ENCODE measurements around the gene NFIX.

Gene NFIX

DNA sequence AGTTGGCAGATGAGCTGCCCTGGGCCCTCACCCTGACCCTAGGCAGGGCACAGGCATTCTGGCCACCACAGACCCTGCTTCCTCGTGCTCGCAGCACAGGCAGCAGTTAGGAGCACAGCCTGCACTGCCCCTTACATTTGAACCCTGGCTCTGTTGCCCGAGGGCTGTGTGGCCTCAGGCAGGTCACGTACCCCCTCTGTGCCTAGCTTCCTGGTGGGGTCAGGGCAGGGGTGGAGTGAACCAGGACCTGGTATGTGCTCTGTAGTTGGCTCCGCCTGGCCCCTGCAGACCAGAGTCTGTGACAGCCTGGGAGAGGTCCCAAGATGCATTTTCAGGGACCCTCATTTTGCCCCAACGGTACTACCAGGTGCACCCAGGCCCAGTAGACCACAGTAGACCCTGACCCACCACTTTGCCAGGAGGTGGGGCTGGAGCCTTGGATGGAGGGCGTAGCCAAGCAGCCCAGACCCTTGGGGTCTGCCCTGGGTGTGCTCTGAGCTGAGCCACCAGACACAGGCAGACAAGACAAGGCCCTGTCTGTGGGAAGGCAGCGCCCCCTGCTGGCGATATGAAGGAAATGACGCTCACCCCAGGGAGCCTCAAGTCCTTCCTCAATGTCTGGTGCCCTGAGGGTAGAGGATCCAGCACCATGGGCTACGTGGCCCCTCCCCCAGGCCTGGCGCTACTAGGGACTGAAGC, 98.3 kb downstream of the NFIX start:
- DNase-seq (ENCODE audit: low spot score) = peak; percentile 90

DNA sequence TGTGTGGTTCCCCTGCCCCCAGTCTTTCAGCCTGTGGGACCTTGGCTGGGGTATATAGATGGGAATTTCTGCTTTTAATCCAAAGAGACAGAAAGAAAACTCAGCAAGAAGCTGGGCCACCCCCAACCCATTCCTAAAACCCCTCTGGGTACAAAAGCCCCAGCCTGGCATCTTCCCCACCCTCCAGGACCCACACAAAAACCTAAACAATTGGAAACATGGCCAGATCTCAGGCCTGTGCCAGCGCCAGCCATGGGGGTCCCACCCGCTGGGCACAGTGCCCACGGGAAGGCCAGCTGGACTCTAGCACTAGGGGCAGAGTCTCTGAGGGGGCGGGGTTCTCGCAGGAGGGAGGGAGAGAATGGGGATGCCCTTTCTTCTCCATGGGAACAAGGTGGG, 98.8 kb downstream of the NFIX start:
- no peak for DNase-seq (ENCODE audit: low spot score)

DNA sequence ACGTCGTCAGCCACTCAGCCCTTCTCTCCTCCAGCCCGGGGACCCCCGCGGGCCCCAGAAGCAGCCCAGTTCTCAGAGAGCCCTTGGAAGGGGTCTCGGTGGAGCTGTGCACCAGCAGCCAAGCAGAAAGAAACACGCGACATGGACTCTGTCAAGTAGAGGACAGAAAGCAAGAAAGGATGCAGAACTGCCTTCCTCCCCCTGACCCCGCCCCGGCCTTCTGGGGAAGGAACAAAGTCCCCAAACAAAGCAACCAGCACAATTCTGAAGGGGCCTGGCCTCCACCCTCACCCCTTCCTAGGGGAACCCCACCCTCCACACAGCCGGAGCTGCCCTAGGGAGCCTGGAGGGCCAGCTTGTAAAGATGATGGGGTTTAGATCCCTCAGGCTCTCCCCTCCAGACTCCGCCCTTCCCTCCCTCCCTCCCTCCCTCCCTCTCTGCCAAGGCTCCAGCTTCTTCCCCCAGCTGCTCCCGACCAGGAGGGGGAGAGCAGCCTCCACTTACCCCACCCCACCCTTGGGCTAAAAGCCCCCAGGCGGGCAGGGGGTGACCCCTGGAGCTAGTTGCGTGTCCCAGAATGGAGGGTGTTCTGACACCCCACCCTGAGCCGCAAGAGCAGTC, 99.6 kb downstream of the NFIX start:
- no peak for DNase-seq (ENCODE audit: low spot score)

DNA sequence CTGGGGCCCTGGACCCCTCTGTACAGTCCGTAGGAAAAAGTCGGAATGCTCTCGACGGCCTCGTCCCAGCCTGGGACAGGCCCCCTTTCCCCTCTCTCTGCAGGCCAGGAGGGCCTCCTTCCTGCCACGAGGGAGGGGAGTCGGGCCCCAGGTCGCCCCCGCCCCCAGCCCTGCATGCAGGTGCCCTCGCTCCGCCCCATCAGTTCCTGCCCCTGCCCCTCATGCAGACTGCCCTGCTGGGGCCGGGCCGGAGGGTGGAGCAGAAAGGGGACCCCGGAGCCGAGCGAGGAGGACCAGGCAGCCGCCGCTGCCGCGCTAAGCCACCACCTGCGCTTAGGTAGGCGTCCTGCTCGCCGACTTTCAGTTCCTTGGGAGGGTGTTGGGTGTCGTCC, 100.1 kb downstream of the NFIX start:
- peak; percentile 72 for DNase-seq (ENCODE audit: low spot score)

DNA sequence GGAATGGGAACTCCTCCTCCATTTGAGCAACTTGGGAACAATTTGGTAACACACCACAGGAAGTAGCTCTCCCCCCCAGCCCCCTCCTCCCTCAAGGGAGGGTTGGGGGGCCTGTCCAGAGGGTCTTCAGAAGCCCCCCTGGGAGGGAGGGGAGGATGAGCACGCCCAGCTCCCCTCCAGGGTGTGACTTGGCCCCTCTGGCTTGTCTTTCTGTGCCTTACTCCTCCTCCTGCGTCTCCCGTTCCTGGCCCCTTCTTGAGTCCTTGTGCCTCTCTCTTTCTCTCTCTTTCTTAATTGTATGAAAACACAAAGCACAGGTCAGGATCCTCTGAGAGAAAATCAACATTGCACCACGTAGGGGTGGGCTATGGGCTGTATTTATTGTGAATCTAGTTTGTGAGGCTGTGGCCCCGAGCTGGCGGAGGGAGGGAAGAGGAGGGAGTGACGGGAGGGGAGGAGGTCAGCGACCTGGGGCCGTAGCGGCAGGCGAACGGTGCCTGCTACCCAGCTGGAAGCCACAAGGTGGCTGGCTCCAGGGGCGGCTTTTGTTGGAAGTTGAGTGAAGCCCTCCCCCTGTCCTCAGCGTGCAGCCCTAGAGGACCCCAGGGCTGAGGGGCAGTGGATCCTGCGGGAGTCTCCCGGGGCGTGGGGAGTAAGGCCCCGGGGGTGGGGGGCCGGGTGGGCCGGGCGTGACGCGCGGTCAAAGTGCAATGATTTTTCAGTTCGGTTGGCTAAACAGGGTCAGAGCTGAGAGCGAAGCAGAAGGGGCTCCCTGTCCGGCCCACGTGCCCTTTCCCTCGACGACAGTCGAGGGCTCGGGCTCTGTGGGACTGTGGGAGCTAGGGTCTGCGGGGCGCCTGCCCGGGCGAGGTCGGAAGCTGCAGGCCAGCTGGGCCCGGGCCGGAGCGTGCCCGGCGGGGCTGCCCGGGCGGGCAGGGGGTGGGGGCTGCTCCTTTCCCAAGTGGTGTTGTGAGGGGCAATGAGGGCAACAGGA, 101.0 kb downstream of the NFIX start:
- no peak for DNase-seq (ENCODE audit: low spot score)

DNA sequence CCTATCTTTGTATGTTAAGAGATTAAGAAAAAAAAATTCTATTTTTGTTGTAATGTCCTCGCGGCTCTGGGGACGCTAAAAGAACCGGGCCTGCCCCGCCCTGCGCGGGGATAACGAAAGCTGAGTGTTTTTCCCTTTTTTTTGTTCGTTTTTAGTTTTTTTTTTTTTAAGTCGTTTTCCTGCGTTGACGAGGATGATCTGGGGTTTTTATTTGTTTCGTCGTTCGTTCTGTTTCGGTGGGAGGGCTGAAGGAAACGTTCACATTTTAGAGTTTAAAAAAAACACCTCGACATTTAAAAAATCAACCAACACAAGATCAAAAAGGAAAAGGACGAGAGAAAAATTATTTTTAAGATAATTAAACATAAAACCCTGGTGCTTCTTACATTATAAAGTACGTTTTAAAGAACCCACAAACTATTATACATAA, 101.8 kb downstream of the NFIX start:
- DNase-seq (ENCODE audit: low spot score) = no peak

DNA sequence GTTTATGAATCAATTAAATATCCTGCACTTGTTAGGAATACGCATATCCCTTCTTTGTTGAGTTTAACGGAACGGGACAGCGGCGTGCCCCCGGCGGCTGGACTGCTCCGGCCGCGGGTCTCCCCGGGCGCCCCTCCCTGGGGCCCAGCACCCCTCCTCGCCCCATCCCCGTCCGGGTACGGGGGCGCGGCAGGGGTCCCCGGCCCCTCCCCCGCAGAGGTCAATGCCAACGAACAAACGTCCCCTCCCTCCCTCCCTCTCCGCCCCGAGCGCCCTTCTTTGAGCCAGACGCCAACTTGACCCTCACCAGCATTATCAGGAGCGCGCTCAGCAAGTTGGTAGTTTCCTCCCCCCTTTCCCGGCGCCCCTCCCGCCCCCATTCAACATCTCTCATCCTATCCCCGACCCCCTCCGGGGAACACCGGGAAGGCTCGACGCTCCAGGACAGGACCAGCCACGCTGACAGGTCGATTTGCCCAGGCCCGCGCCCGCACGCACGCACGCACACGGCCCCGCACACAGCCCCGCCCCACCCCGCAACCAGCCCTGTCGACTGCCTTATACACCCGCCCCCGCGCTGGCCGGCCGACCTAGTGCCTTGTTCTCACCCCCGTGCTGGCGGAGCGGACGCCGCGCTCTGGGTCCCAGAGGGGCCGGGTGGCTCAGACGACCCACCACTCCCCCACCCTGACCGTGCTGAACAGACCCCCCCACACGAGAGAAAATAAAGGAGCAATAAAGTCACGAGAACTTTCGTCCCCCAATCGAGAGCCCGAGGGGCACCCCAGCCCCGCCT, 102.4 kb downstream of the NFIX start:
- DNase-seq (ENCODE audit: low spot score) = no peak

DNA sequence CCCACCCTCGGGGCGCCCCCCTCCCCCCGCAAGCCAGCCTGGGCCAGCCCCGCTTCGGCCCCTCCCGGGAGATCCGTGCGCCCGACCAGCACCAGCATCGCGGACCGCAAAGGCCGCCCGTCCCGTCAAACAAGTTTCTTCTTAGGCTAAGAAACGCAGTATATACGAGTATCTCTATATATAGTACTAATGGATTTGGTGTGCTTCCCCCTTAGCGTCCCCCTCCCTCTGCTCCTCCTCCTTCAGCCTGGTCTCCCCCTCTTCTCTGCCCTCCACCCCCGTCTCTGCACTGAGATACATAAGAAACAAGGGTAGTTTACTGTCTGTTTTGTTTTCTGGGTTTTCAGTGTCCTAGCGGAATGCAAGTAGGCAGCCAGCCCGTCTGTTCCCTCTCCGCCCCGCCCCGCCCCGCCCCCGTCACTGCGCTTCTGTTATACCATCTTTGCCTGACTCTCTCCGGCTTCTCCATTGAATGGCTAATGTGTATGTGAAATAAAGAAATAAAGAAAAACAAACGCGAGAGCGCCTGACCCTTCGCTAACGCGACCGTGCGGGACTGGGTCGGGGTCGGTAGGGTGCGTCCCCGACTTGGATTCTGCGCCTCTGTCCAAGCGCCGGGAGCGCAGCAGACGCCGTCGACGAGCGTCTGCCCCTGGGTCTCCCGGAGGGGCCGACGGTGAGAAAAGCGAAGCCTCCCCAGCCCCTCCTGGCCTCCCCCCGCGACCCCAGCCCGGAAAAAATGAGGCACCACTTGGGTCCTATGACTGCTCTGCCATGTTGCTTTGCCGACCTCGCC, 103.2 kb downstream of the NFIX start:
- no peak for DNase-seq (ENCODE audit: low spot score)

DNA sequence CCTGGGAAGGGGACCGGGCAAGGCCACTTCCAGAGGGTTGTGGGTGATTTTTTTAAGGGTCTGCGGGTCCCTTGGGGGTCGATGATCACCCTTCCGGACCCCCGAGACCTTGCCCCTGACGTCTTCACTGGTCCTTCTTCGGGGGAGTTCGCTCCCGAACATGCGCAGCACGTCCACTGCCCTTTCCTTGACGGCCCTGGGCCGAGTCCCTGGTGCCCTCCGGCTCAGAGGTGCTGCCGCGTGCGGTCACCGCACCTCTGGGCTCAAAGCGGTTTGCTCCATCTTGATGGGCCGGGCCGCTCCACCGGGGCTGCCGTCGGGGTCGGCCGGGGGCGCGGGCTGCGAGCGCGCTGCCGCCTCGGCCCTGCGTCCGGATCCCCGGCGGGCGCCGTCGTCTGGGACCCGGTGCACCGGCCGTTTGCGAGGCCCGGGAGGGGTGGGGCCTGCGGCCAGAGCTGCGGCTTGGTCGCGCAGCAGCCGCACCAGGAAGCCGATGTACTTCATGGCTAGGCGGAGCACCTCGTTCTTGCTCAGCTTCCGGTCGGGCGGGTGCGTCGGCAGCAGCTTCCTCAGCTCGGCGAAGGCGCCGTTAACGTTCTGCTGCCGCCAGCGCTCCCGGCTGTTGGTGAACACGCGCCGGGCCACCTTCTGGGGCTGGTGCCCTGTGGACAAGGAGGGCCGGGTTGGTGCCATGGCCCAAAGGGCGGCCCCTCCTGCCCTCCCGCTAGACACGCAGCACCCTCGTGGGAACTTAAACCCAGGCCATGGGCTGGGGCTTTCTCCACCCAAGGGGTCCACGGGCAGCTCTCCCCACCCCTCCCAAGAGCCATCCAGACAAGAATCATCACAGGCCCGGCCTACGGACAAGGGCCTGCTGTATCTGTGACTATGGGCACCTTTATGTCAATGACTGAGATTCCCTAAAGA, 104.1 kb downstream of the NFIX start:
- peak; percentile 76 for DNase-seq (ENCODE audit: low spot score)

DNA sequence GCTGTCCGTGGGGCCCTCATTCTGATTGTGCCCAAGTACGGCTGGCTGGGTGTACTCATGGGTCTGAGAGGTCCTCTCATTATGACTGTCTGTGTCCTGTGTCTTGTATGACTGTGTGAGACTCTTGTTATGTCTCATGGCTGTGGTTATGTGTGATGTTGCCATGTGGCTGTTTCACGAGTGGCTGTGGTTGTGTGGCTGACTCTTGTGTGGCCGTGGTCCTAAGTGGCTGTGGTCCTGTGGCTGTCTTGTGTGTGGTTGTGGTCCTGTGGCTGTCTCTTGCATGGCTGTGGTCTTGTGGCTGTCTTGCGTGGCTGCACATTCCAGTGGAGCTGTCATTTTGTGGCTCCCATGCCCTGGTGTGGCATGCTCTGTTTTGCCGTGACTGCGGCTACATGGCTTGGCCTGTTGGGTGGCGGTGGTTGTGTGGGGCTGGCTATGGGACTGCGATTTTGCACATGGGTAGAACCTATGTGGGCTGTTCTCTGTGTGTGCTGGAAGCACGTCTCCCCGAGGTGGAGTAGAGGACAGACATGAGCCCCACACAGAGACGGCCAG, 104.8 kb downstream of the NFIX start:
- no peak for DNase-seq (ENCODE audit: low spot score)

DNA sequence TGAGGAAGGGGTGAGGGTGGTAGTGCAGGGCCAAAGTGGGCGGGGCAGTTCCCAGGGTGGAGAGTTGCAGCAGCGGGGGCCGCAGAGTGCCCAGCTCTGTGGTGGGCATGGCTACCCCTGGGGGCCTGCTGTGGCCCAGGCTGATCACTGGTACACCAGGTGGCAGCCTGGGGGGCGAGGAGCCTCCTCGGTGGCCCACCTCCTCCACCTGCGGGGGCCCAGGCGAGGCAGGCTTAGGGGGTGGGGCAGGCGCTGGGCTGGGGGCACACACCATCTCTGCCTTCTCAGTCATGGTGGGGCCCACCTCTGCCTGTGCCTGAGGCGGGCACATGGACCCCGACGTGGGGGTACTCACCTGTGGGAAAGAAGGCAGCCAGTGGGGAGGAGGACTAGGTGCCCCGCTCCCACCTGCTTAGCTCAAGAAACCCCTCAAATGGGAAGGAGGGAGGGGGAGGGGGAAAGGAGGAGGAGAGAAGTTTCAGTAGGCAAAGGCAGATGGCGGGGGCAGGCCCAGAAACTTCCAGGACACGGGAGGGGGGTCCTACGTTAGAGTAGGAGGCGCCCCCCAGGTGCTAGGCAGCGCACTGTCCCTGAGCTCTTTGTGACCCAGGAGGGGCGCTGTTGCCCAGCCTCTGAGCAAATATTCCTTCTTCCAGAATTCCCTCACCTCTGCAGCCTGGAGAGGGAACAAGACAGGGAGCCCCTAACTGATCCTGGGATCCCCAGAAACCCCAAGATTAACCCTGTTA, 105.7 kb downstream of the NFIX start:
- DNase-seq (ENCODE audit: low spot score) = no peak

DNA sequence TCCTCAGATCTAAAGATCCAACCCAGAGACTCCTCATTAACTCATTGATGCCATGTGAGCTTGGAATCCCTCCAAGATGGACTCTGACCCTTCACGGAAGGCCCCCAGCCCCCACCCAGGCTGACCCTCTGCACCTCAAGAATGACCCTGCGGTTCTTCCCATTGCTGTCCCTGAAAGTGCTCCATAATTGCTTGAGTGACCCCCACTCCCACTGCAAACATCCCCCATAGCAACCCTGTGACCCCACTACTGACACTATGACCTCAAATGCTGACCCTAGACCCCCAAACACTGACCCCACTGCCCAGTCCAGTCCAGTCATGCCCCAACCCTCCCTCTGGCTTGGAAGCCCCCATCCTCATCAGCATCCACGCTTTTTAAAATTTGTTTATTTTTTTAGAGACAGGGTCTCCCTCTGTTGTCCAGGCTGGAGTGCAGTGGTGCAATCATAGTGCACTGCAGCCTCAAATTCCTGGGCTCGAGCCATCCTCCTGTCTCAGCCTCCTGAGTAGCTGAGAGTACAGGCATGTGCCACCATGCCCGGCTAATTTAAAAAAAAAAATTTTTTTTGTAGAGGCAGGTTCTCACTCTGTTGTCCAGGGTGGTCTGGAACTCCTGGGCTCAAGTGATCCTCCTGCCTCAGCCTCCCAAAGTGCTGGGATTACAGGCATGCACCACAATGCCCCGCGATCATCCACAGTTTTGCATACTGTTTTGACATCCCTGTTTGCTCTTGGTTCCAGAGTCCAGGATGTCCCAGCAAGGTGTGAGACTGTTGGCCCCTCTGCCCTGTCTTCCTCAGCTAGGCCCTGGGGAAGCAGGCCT, 106.5 kb downstream of the NFIX start:
- DNase-seq (ENCODE audit: low spot score) = no peak

DNA sequence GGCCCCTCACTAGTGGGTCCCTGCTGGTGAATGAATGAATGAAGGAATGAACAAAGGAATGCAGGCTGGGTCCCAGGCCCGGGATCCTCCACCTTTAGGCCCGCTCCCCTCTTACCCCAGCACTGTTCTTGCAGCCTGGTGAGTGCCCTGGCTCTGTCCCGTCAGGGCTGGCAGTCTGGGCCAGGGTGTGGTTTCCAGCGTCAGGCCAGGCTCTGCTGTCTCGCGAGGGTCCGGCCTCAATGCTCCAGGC, 107.1 kb downstream of the NFIX start:
- no peak for DNase-seq (ENCODE audit: low spot score)

DNA sequence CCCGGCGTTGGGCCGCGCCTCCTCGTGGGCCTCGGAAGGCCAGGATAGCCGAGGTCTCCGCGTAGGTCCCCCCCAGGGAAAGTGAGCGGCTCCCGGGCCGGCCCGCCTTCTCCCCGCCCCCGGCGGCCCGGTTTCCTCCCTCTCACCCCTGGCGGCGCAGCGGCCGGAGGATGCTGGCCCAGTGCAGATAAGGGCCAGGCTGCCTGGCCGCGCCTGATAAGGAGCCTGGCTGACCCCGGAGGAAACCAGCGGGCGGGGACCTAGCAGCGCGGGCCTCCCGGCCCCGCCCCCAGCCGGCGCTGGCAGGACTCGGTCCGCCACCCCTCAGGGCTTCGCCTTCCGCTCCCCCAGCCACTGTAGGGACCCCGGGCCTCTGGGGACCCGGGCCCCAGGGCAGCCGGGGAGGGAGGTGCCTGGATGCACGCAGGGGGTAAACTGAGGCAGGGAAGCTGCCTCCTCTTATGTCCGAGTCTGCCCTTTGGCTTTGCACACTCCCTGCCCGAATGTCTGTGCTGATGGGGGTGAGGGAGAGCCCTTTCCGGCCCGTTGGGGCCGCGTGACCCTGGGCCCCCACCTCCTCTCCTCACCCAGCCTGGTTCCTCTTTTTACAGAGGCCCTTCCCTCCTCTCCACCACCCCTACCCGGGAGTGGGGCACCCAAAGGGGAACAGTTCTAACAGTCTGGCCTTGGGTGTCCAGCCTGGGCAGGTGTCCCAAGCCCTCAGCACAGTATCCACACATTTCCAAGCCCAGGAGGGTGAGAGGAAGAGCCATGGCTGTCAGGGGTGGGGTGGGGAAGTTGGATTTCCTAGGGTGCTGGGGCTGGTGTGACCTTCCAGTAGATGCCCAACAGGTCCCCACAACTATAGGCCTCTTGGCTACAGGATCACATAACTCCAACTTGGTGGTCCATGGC, 107.6 kb downstream of the NFIX start, which contains the start of gene LYL1:
LYL1 (minus strand) TSS at position 193 of the 915 bp plus-strand sequence. CDS start 1,687 bp downstream, outside the sequence.
- peak; percentile 87 for DNase-seq (ENCODE audit: low spot score)

DNA sequence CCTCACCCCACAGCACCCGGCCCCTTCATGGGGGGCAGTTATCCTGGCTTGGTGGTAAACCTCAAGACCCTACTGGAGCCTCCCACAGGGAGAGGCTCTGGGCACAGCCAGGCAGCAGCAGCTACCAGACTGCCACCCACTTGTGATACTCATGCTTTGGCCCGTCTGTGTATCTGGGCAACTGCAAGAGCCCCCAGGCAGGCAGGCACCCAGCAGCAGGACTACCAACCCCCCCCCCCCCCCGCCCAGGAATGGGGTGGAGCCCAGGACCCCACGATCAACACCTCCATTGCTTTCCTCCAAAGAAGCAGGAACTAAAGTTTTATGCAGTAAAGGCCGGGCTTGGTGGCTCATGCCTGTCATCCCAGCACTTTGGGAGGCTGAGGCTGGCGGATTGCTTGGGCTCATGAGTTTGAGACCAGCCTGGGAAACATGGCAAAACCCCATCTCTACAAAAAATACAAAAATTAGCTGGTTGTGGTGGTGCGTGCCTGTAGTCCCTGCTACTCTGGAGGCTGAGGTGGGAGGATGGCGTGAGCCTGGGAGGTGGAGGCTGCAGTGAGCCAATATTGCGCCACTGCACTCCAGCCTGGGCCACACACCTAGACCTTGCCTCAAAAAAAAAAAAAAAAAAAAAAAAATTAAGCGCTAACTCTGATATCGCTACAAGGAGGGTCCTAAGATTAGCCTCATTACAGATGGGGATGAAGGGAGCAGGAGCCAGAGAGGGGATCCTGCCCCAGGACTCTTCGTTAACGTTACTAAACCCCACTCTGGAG, 108.5 kb downstream of the NFIX start:
- DNase-seq (ENCODE audit: low spot score) = no peak

DNA sequence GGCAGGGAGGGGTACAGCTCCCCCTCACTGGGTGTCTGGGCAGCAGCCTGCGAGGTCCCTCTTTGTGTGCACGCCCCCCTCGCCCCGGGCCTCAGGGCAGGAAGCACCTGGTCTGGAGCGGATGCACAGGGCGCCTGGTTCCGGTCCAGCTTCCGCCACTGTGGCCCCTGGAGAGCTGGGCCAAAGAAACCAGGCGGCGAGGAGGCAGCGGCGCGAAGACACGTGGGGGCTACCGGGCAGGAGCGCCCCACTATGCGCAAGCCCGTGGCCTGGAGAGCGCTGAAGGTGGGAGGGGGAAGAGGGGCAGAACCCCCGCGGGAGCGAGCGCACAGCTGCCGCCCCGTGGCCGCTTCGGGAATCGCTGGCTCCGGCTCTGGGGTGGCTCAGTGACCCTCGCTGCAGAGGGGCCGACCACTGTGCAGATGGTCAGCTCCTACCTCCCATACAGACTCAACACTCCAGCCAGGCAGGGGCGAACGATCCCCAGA, 109.1 kb downstream of the NFIX start:
- DNase-seq (ENCODE audit: low spot score) = peak; percentile 95

Data from germinal center (tissue), 1 donor.